ENCODE results near the gene JADE1.

DNA sequence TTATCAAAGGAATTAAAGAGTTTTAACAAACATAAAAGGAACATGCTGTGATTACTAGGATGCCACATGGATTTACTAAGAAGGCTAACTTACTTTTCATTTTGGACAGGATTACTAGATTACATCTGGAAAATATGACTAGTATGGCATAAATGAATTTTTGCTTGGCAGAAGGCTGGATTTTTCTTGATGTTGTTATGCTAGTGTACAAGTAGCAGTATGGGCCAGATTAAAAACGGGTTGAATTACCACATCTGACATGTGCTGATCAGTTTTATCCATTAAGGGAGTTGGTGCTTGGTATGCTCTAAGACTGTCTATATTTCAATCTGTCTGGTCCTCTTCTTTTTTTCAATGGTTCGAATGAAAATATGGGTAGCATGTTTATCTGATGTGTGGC lies 70.5 kb downstream of the JADE1 start:
- TF ChIP-seq EZH2phosphoT487 (IDR thresholded peaks at IDR 0.05; ENCODE audit: borderline replicate concordance, low read depth, low read length): no peak
- TF ChIP-seq, protein P1, sequence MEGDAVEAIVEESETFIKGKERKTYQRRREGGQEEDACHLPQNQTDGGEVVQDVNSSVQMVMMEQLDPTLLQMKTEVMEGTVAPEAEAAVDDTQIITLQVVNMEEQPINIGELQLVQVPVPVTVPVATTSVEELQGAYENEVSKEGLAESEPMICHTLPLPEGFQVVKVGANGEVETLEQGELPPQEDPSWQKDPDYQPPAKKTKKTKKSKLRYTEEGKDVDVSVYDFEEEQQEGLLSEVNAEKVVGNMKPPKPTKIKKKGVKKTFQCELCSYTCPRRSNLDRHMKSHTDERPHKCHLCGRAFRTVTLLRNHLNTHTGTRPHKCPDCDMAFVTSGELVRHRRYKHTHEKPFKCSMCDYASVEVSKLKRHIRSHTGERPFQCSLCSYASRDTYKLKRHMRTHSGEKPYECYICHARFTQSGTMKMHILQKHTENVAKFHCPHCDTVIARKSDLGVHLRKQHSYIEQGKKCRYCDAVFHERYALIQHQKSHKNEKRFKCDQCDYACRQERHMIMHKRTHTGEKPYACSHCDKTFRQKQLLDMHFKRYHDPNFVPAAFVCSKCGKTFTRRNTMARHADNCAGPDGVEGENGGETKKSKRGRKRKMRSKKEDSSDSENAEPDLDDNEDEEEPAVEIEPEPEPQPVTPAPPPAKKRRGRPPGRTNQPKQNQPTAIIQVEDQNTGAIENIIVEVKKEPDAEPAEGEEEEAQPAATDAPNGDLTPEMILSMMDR (conservative IDR thresholded peaks at IDR 0.05; ENCODE audit: low read length): no peak

All from OCI-LY7 (cell line).